ENCODE measurements around the gene ATP1A4.
A peak's percentile ranks its signal among the peaks of the same experiment; 100 is the strongest.

Gene ATP1A4

GRCh38 chr1:160197231-160197630, 45.8 kb downstream of the ATP1A4 start:
- no peak for TF ChIP-seq SIN3A (IDR thresholded peaks at IDR 0.05; ENCODE audit: borderline replicate concordance, insufficient read depth, low read length)
- no peak for TF ChIP-seq POLR2AphosphoS5 (IDR thresholded peaks at IDR 0.05; ENCODE audit: low read depth, low read length)
- TF ChIP-seq REST (IDR thresholded peaks at IDR 0.05; ENCODE audit: insufficient read depth in 1 of 2, low read depth in 2 of 2, low read length in 2 of 2) = no peak
- no peak for TF ChIP-seq TAF1 (IDR thresholded peaks at IDR 0.05; ENCODE audit: borderline replicate concordance, insufficient read depth, low read length)
- TF ChIP-seq FOXP2 (optimal IDR thresholded peaks at IDR 0.05; ENCODE audit: borderline replicate concordance, extremely low read depth, extremely low read length, insufficient read depth) = no peak

DNA sequence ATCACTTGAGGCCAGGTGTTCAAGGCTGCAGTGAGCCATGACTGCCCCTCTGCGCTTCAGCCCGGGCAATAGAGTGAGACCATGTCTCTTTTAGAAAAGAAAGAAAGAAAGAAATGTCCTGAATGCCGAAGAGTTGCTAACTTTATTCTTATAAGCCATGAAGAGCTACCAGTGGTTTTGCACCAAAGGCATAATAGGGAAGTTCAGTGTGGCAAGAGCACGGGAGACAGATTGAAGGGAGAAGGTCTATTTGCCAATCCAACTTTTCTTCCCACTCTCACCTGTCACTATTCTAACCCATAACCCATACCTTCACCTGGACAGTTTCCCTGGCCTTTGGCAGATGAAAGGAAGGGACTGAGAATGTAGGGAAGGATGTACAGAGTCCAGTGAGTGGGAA, 49.4 kb downstream of the ATP1A4 start:
- TF ChIP-seq POLR2AphosphoS5 (IDR thresholded peaks at IDR 0.05; ENCODE audit: low read depth, low read length) = no peak
- TF ChIP-seq FOXP2 (optimal IDR thresholded peaks at IDR 0.05; ENCODE audit: borderline replicate concordance, extremely low read depth, extremely low read length, insufficient read depth) = no peak
- no peak for TF ChIP-seq SIN3A (IDR thresholded peaks at IDR 0.05; ENCODE audit: borderline replicate concordance, insufficient read depth, low read length)
- TF ChIP-seq REST (IDR thresholded peaks at IDR 0.05; ENCODE audit: insufficient read depth in 1 of 2, low read depth in 2 of 2, low read length in 2 of 2) = no peak
- no peak for TF ChIP-seq TAF1 (IDR thresholded peaks at IDR 0.05; ENCODE audit: borderline replicate concordance, insufficient read depth, low read length)

DNA sequence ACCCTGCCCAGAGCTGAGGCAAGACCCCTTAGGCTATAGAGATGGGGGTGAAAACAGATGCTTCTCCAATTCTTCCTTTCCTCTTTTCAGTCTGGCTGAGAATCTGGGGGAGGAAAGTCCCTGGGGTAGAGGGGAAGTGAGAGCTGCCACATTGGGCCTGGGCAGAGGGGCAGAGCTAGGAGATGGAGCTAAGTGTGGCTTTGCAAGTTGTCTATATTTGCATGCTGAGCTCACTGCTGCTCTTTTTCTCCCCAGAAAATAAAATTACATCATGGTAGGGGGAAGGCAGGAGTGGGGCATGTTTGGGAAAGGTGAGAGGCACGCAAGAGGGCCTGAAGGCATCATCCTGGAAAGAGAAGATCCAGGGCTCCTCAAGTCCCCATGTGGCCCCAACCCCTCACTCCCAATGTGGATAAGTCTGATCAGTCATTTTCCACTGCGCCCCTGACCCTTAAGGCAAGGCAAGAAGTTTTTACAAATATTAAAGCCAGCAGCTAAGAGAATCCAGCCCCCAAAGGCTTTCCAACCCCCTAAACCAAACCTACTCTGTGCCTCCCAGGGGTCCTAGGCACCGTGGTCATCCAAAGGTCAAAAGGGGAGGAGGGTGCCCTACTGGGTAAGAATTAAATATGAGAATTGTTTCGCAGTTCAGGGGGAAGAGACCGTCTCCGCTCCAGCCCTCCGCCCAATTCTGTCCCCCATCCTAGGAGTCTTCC, 53.3 kb downstream of the ATP1A4 start:
- TF ChIP-seq REST (IDR thresholded peaks at IDR 0.05; ENCODE audit: insufficient read depth in 1 of 2, low read depth in 2 of 2, low read length in 2 of 2) (no peak), FOXP2 (optimal IDR thresholded peaks at IDR 0.05; ENCODE audit: borderline replicate concordance, extremely low read depth, extremely low read length, insufficient read depth) (no peak), POLR2AphosphoS5 (IDR thresholded peaks at IDR 0.05; ENCODE audit: low read depth, low read length) (no peak), SIN3A (IDR thresholded peaks at IDR 0.05; ENCODE audit: borderline replicate concordance, insufficient read depth, low read length) (no peak), TAF1 (IDR thresholded peaks at IDR 0.05; ENCODE audit: borderline replicate concordance, insufficient read depth, low read length) (no peak)

GRCh38 chr1:160205242-160206035, 54.0 kb downstream of the ATP1A4 start, which contains the start of gene PEA15:
PEA15 (plus strand) TSS chr1:160205384; CDS start chr1:160211545, 6,161 bp downstream.
- TF ChIP-seq TAF1 (IDR thresholded peaks at IDR 0.05; ENCODE audit: borderline replicate concordance, insufficient read depth, low read length) (no peak), POLR2AphosphoS5 (IDR thresholded peaks at IDR 0.05; ENCODE audit: low read depth, low read length) (0 out of 2 replicates have a peak, but pooled peaks have one; percentile 32), REST (IDR thresholded peaks at IDR 0.05; ENCODE audit: insufficient read depth in 1 of 2, low read depth in 2 of 2, low read length in 2 of 2) (no peak), SIN3A (IDR thresholded peaks at IDR 0.05; ENCODE audit: borderline replicate concordance, insufficient read depth, low read length) (no peak)
